Measurements from ENCODE around the gene NBPF11.
"Not testable (repeated sequence)": the region's sequence is repeated elsewhere in the genome, so short reads cannot be mapped to it uniquely, and the experiment has no call there.

GRCh38 chr1:148060294-148060701, 91.8 kb downstream of the NBPF11 start:
- not testable (repeated sequence) for TF ChIP-seq CTCF, POLR2A (IDR thresholded peaks at IDR 0.05)

Data from transverse colon (tissue), 3 donors.